NCI-H460 (cell line): Measurements from ENCODE around the gene CHMP4B. TPM values are rescaled to one million over a fixed set of nuclear protein-coding genes. Genes with fewer than 3 reads are reported as not detected.

Experiments
- DNase-seq: peaks from one replicate; pipeline ENCODE4 v3.0.0-alpha.2; 2016; ENCODE audit warnings: low read depth; ENCODE audit errors: extremely low read depth
- total RNA-seq: library from RNA; depleted of rRNA; stranded (reverse); fragments of >200 nt; shearing (Covaris generic); gene quantifications from 2 replicates; pipeline ENCODE4 v1.2.3, GENCODE V29; 2014

CHMP4B gene
- total RNA-seq, 1 experiment from 2014 or later: 26.6 TPM

DNA sequence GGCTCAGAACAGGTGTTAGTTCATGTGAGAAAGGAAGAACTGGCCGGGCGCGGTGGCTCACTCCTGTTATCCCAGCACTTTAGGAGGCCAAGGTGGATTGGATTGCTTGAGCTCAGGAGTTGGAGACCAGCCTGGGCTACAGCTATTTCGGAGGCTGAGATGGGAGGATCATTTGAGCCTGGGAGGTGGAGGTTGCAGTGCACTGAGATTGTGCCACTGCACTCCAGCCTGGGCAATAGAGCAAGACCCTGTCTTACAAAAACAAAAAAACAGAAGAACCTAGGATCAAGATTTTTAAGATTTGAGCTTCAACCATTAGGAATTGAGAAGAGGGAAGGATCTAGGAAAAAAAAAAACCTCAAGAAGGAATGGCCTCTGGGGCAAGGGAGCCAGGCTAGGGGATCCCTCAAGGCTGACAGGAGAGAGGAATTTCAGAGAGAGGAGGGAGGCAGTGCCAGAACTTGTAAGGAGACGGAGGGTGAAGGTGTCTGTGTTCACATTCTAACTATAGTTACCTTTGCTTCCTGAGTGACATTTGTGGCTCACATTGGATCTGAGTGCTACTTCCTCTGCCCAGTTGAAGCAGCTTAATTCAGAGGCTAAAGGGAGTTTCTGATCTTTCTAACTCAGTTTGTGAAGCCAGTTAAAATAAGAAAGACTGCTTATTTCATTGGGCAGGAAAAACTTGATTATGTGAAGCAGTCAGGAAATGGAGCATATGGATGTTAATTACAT is 26.1 kb downstream of the CHMP4B start:
- DNase-seq: no peak

GRCh38 chr20:33838035-33838864 is 27.1 kb downstream of the CHMP4B start:
- no peak for DNase-seq

DNA sequence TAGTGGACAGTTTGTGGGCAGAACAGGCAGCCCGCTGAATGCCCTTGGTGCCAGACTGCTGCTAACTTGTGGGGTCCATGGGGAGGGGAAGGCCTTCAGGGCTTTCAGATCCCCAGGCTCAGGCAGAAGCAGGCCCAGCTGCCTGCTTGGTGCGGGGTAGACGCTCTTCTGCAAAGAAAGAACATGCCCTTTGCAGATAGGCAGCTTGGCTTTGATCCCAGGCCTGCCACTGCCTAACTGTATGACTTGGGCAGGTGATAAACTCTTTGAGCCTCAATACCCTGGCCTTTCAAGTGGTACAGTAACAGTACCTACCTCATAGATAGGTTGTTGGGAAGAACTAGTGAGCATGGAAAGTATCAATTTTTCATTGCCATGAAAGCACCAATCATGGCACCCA is 28.4 kb downstream of the CHMP4B start:
- DNase-seq: no peak

- DNase-seq: no peak
These were observed 29.0 kb downstream of the CHMP4B start for GRCh38 chr20:33840160-33840559.

GRCh38 chr20:33840759-33841435 is 29.7 kb downstream of the CHMP4B start:
- DNase-seq: no peak

GRCh38 chr20:33841436-33841799 is 30.3 kb downstream of the CHMP4B start:
- DNase-seq: no peak

GRCh38 chr20:33842346-33842745 is 31.2 kb downstream of the CHMP4B start:
- no peak for DNase-seq

- no peak for DNase-seq
These were observed 31.9 kb downstream of the CHMP4B start for GRCh38 chr20:33843050-33843449.

DNA sequence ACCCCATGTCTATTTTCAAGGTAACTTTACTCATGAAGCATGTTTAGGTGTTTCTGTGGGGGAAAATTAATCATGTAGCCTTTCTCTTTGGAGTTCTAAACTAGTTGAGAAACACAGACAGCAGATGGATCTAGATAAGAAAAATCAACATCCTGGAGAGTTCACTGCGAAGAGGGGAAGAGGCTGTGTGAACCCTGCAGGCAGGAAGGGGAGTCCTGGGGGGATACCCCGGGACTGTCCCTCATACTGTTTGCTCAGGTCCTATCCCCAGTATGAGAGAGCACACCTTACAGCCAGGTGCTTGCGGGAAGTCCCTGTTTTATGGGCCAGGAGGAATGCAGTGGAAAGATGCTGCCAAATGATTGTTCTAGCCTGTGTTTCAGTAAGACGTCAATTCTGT is 32.7 kb downstream of the CHMP4B start:
- no peak for DNase-seq

- no peak for DNase-seq
These were observed 35.3 kb downstream of the CHMP4B start for GRCh38 chr20:33846291-33846935.

DNA sequence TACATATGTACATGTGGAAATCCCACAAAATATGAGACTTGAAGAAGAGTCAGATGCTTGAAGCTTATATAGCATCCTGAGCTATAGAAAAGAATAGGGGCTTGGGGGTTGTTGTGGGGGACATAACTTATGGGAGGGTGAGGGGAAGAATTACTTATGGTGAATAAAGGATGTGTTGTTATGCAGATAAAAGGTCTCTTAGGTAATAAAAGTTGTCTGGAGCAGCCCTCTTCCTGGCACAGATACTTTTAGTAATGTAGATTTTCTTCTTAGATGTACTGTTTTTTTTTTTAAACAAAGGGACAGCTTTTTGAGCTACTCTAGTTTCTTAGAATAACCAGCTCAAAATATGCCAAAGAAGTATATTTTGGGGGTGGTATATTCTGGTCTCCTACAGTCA is 35.9 kb downstream of the CHMP4B start:
- DNase-seq: no peak

GRCh38 chr20:33848391-33848790 is 37.2 kb downstream of the CHMP4B start:
- DNase-seq: no peak

- no peak for DNase-seq
These were observed 39.0 kb downstream of the CHMP4B start for GRCh38 chr20:33850159-33850558.

- DNase-seq: no peak
These were observed 40.8 kb downstream of the CHMP4B start for GRCh38 chr20:33851842-33852466.

DNA sequence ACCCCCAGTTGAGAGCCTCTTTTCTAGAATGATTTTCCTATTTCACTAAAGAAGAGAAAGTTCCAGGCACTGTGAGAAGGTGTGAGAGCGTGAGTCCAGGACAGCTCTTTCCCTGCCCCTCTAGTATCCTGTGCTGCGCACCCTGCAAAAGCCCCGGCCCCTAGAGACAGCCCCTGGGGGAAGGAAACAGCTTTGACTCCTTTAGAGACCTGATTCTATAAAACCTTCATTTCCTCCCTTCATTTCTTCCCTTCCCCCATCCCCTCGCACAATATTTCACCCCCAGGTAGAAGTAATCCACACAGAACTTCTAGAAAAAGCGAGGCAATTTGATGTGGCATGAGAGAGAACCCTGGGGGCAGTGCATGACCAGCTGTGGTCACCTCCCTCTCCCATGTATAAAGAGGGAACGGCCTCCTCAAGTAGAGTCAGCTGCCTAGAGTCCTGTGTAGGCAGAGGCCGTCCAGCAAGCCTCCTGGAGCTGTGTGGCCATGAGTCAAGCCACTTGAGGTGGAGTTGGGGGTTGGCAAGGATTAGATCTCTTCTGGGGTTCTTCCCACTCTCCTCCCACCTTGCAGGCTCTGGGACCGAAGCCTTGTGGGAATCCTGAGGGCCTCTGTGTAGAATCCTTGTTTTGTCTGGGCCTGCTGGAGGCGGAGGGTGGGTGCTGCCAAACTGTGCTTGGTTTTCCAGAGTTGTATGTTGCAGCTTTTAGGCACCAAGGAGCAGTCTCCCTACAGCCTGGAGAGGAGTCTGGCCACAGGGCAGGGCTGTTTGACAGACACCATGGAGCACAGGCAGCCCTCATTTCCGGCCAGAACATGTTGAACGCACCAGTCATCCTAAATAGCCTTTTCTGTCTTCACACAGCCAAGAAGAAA is 41.7 kb downstream of the CHMP4B start:
- DNase-seq: no peak

GRCh38 chr20:33853507-33853813 is 42.3 kb downstream of the CHMP4B start:
- no peak for DNase-seq

GRCh38 chr20:33857722-33858563 is 46.8 kb downstream of the CHMP4B start:
- DNase-seq: no peak

DNA sequence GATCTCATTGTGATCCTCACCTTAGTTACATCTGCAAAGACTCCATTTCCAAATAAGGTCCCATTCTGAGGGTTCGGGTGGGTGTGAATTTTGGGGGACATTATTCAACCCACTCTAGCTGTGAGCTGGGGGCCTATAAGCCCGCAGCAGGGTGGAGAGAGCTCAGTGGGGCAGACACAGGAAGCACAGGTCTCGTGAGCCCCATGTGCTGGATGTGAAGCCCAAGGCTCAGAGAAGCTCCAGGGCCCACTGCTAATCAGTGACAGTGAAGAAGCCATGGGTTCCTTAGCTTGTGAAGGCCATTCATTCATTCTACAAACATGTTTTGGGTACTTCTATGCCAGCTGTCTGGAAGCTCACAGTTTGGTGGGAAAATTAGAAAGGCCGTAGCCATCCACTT is 47.5 kb downstream of the CHMP4B start:
- no peak for DNase-seq

DNA sequence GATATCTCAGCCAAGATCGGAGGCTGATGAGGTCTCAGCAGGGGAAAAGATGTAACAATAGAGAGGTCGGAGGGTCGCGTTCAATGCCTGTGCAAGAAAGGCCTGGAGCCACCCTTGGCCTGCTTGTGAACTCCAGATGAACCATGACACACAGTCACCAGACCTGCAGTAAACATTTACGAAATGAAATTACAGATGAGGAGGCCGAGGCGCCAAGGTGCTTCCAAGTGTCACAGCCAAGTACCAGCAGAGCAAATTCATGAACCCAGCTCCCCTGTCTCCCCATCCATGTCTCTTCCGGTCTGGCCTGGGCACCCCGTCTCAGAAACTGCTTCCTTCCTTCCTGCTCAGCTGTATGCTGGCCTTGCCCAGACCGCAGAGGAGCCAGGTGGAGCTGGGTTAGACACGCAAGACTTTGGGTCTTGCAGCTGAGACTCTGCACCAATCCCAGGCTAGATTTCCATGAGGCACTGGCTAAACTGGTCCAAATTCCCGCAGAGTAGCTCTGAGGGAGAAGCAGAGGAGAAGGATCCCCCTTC is 48.1 kb downstream of the CHMP4B start:
- no peak for DNase-seq
